Measurements from ENCODE around the gene CCDC124. TPM values are rescaled to one million over a fixed set of nuclear protein-coding genes. Genes with fewer than 3 reads are reported as not detected.
"Not testable (repeated sequence)": the region's sequence is repeated elsewhere in the genome, so short reads cannot be mapped to it uniquely, and the experiment has no call there.

Gene CCDC124
- total RNA-seq, 1 experiment from 2014 or later = 45.4 TPM

- DNase-seq (ENCODE audit: extremely low read depth, low read depth) = no peak
Measured at GRCh38 chr19:17977488-17977887, 44.7 kb downstream of the CCDC124 start.

- no peak for DNase-seq (ENCODE audit: extremely low read depth, low read depth)
Measured at GRCh38 chr19:17981611-17982010, 48.8 kb downstream of the CCDC124 start.

DNA sequence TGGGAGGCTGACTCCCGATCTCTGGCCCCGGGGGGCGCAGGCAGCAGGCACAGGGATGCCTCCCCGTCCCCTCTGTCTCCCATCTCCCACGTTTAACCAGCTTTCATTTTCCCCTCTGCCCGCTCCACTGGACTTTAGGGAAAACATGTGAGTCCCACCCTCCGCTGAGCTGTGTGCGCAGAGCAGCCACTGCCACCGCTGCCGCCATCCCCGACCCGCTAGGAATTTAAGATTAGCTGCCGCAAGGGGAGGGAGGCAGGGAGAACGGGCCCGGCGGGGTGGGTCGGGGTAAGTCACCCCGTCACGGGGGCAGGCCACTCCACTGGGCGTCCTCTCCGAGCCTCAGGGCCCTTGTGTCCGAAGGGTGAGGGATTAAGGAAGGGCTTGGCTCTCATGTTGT is 49.6 kb downstream of the CCDC124 start:
- no peak for DNase-seq (ENCODE audit: extremely low read depth, low read depth)

GRCh38 chr19:17985037-17985818 is 52.4 kb downstream of the CCDC124 start:
- DNase-seq (ENCODE audit: extremely low read depth, low read depth) = peak; percentile 47

DNA sequence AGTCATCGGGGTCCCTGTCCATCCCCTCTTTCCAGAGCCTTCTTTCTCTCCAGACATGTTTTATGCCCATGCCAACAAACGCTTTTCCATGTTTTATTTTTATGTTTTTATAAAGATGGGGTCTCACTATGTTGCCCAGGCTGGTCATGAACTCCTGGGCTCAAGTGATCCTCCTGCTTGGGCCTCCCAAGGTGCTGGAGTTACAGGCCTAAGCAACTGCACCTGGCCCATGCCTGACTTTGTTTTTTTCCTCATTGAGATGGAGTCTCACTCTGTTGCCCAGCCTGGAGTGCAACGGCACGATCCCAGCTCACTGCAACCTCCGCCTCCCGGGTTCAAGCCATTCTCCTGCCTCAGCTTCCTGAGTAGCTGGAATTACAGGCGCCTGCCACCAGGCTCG is 53.8 kb downstream of the CCDC124 start:
- not testable (repeated sequence) for DNase-seq (ENCODE audit: extremely low read depth, low read depth)

- no peak for DNase-seq (ENCODE audit: extremely low read depth, low read depth)
Measured at GRCh38 chr19:17988161-17988560, 55.3 kb downstream of the CCDC124 start.

- DNase-seq (ENCODE audit: extremely low read depth, low read depth) = no peak
Measured at GRCh38 chr19:17989425-17990094, 56.7 kb downstream of the CCDC124 start.

- DNase-seq (ENCODE audit: extremely low read depth, low read depth) = no peak
Measured at GRCh38 chr19:17993076-17993813, 60.4 kb downstream of the CCDC124 start.

Small RNA genes within 50 kb of the gene (small RNA-seq; reads per million reads assigned to genes)
- 0 reads per million in 2 experiments for gene RNA5SP468

Other genes starting within 250 kb of the CCDC124 start
- 0.69 and 0.84 TPM in 2 replicates for gene UNC13A, start 244.7 kb upstream of the CCDC124 start, total RNA-seq (2014; rRNA removed; shearing (Covaris generic))
- 10.4 and 10.5 TPM in 2 replicates for gene MAP1S, start 213.5 kb upstream of the CCDC124 start, total RNA-seq (2014; rRNA removed; shearing (Covaris generic))
- gene FCHO1, start 181.5 kb upstream of the CCDC124 start, total RNA-seq (2014; rRNA removed; shearing (Covaris generic)) = 4.1 and 4.6 TPM in 2 replicates
- gene B3GNT3, start 137.9 kb upstream of the CCDC124 start, total RNA-seq (2014; rRNA removed; shearing (Covaris generic)) = 0.05 TPM in 1 of 2 replicates, not detected in the other
- gene INSL3, start 111.5 kb upstream of the CCDC124 start, total RNA-seq (2014; rRNA removed; shearing (Covaris generic)) = not detected in 2 replicates
- gene JAK3, start 85.0 kb upstream of the CCDC124 start, total RNA-seq (2014; rRNA removed; shearing (Covaris generic)) = 1.1 and 1.4 TPM in 2 replicates
- gene RPL18A, start 73.1 kb upstream of the CCDC124 start, total RNA-seq (2014; rRNA removed; shearing (Covaris generic)) = 1,987 and 2,181 TPM in 2 replicates
- 0.02 TPM in 1 of 2 replicates, not detected in the other for gene SLC5A5, start 61.1 kb upstream of the CCDC124 start, total RNA-seq (2014; rRNA removed; shearing (Covaris generic))
- 0.10 TPM in 1 of 2 replicates, not detected in the other for gene KCNN1, start 34.1 kb downstream of the CCDC124 start, total RNA-seq (2014; rRNA removed; shearing (Covaris generic))
- 94.3 and 95.4 TPM in 2 replicates for gene ARRDC2, start 75.2 kb downstream of the CCDC124 start, total RNA-seq (2014; rRNA removed; shearing (Covaris generic))
- gene IL12RB1, start 153.9 kb downstream of the CCDC124 start, total RNA-seq (2014; rRNA removed; shearing (Covaris generic)) = not detected in 2 replicates
- gene MAST3, start 164.8 kb downstream of the CCDC124 start, total RNA-seq (2014; rRNA removed; shearing (Covaris generic)) = 2.1 and 3.0 TPM in 2 replicates
- 7.7 and 11.9 TPM in 2 replicates for gene PIK3R2, start 220.1 kb downstream of the CCDC124 start, total RNA-seq (2014; rRNA removed; shearing (Covaris generic))
- 14.8 and 16.6 TPM in 2 replicates for gene IFI30, start 240.8 kb downstream of the CCDC124 start, total RNA-seq (2014; rRNA removed; shearing (Covaris generic))